HFFc6 (cell line): Measurements from ENCODE around the gene C1orf122. TPM values are rescaled to one million over a fixed set of nuclear protein-coding genes. Genes with fewer than 3 reads are reported as not detected.

Source experiments
- DNase-seq: peaks from one replicate; pipeline ENCODE4 v3.0.0-alpha.2; 2018
- H3K27ac Mint-ChIP-seq: 2 replicates; pipeline ENCODE4 v1.8.0; 2020; ENCODE audit warnings: mild to moderate bottlenecking, mixed read lengths
- H3K27me3 Mint-ChIP-seq: 2 replicates; pipeline ENCODE4 v1.8.0; 2021; ENCODE audit warnings: mild to moderate bottlenecking, moderate library complexity, mixed read lengths; ENCODE audit not compliant: insufficient read depth
- H3K36me3 Mint-ChIP-seq: 2 replicates; pipeline ENCODE4 v1.8.0; 2021; ENCODE audit warnings: low read depth, mixed read lengths
- H3K4me1 Mint-ChIP-seq: 2 replicates; pipeline ENCODE4 v1.8.0; 2020; ENCODE audit warnings: low read depth, mixed read lengths
- H3K4me3 Mint-ChIP-seq: 2 replicates; pipeline ENCODE4 v1.8.0; 2020; ENCODE audit warnings: mild to moderate bottlenecking, moderate library complexity, mixed read lengths
- H3K9me3 Mint-ChIP-seq: 2 replicates; pipeline ENCODE4 v1.8.0; 2020; ENCODE audit warnings: mild to moderate bottlenecking, mixed read lengths
- CTCF ChIP-seq: fragments of 200-600 bp; sonication (generic); IDR thresholded peaks from 2 replicates; pipeline ENCODE4 v1.5.0; 2021; ENCODE audit warnings: antibody characterized with exemption, mild to moderate bottlenecking
- total RNA-seq, 6 experiments: library from RNA; stranded (reverse); fragmentation: NEBNext Ultra II Directional; extraction: Animal tissue kit (Norgen Biotek cat#: 25700); gene quantifications; 2 replicates in 1 of 6; 3 replicates in 5 of 6; pipeline ENCODE4 v1.2.3, GENCODE V29; 2021

Gene C1orf122
- total RNA-seq, 6 experiments from 2014 or later: 60.6 to 97.1 (median 68.2) TPM

- Mint-ChIP-seq H3K27me3 (no peaks in the 10 kb centered on the region), H3K4me3 (no peak overlapping the region), H3K36me3 (peaks cover 14% of the 10 kb centered on the region), H3K9me3 (no peaks in the 10 kb centered on the region), H3K4me1 (peaks cover 39% of the 10 kb centered on the region), H3K27ac (no peak overlapping the region)
- no peak for TF ChIP-seq CTCF
- DNase-seq: no peak
These were observed 42.9 kb downstream of the C1orf122 start for GRCh38 chr1:37850352-37850955.

- H3K27ac Mint-ChIP-seq: no peak overlapping the region
These were observed 43.7 kb downstream of the C1orf122 start for GRCh38 chr1:37851262-37851661.

GRCh38 chr1:37851782-37852210, 44.2 kb downstream of the C1orf122 start:
- Mint-ChIP-seq H3K27ac (no peak overlapping the region), H3K4me3 (no peak overlapping the region), H3K27me3 (no peaks in the 10 kb centered on the region), H3K4me1 (peaks cover 27% of the 10 kb centered on the region), H3K9me3 (no peaks in the 10 kb centered on the region), H3K36me3 (peaks cover 13% of the 10 kb centered on the region)
- no peak for DNase-seq
- no peak for TF ChIP-seq CTCF

More at GRCh38 chr1:37851262-37851661, 43.7 kb downstream of the C1orf122 start:
- H3K9me3 Mint-ChIP-seq: no peaks in the 10 kb centered on the region
- H3K4me1 Mint-ChIP-seq: peaks cover 32% of the 10 kb centered on the region
- no peak for DNase-seq
- peaks cover 14% of the 10 kb centered on the region for H3K36me3 Mint-ChIP-seq
- no peaks in the 10 kb centered on the region for H3K27me3 Mint-ChIP-seq
- TF ChIP-seq CTCF: no peak
- no peak overlapping the region for H3K4me3 Mint-ChIP-seq

- Mint-ChIP-seq H3K27ac (no peak overlapping the region), H3K4me3 (no peak overlapping the region), H3K36me3 (peaks cover 17% of the 10 kb centered on the region), H3K27me3 (no peaks in the 10 kb centered on the region), H3K9me3 (no peaks in the 10 kb centered on the region), H3K4me1 (peaks cover 36% of the 10 kb centered on the region)
- no peak for TF ChIP-seq CTCF
- DNase-seq: no peak
These were observed 45.6 kb downstream of the C1orf122 start for GRCh38 chr1:37853157-37853556.

GRCh38 chr1:37854406-37854805, 46.8 kb downstream of the C1orf122 start:
- Mint-ChIP-seq H3K36me3 (peaks cover 19% of the 10 kb centered on the region), H3K27me3 (peaks cover 2% of the 10 kb centered on the region; the same call in 1 of the 2 replicates), H3K4me1 (peaks cover 43% of the 10 kb centered on the region), H3K27ac (no peak overlapping the region), H3K4me3 (no peak overlapping the region), H3K9me3 (no peaks in the 10 kb centered on the region)
- TF ChIP-seq CTCF: no peak
- DNase-seq: no peak

Other genes starting within 250 kb of the C1orf122 start
- gene GNL2, start 211.9 kb upstream of the C1orf122 start, total RNA-seq: 10 to 100 TPM; 48.3 to 61.7 (median 57.0) TPM
- not detected for gene RSPO1, start 172.9 kb upstream of the C1orf122 start, total RNA-seq
- 10 to 100 TPM; 20.3 to 44.3 (median 41.3) TPM for gene CDCA8, start 115.3 kb upstream of the C1orf122 start, total RNA-seq
- gene EPHA10, start 42.7 kb upstream of the C1orf122 start, total RNA-seq: not detected
- gene MANEAL, start 13.9 kb upstream of the C1orf122 start, total RNA-seq: 10 to 100 TPM in 3 of 6 experiments, 1 to 10 TPM in 3; 9.5 to 11.1 (median 9.9) TPM
- 10 to 100 TPM; 17.5 to 22.7 (median 20.4) TPM for gene YRDC, start 418 bp downstream of the C1orf122 start, total RNA-seq
- 10 to 100 TPM; 20.2 to 24.4 (median 22.2) TPM for gene MTF1, start 51.8 kb downstream of the C1orf122 start, total RNA-seq
- 10 to 100 TPM in 4 of 6 experiments, 1 to 10 TPM in 2; 9.6 to 16.0 (median 12.7) TPM for gene INPP5B, start 139.3 kb downstream of the C1orf122 start, total RNA-seq
- gene SF3A3, start 182.2 kb downstream of the C1orf122 start, total RNA-seq: 10 to 100 TPM; 71.6 to 91.6 (median 81.3) TPM
- 10 to 100 TPM; 29.4 to 40.9 (median 33.2) TPM for gene FHL3, start 197.7 kb downstream of the C1orf122 start, total RNA-seq
- gene UTP11, start 204.9 kb downstream of the C1orf122 start, total RNA-seq: 10 to 100 TPM; 41.4 to 57.1 (median 49.2) TPM
- gene POU3F1, start 239.0 kb downstream of the C1orf122 start, total RNA-seq: under 1 TPM in 1 of 6 experiments, not detected in 5; 0.11 TPM